ENCODE data around the gene ZNF507. TPM values are rescaled to one million over a fixed set of nuclear protein-coding genes. Genes with fewer than 3 reads are reported as not detected.
A peak's percentile ranks its signal among the peaks of the same experiment; 100 is the strongest.

The ZNF507 gene
- total RNA-seq, result 10 to 100 TPM; 13.9 to 19.5 (median 16.0) TPM
- 3.6 TPM for polyA plus RNA-seq
- long read RNA-seq, donor 1, full-length matches to known transcripts, result 5 of 11 reads
- long read RNA-seq, donor 1, partial matches to known transcripts, result 1 of 11 reads
- long read RNA-seq, donor 1, other reads (novel, unspliced or antisense), result 5 of 11 reads
- long read RNA-seq, donor 2, result 0 reads
- long read RNA-seq, donor 3, full-length matches to known transcripts, result 8 of 14 reads
- long read RNA-seq, donor 3, partial matches to known transcripts, result 1 of 14 reads
- long read RNA-seq, donor 3, other reads (novel, unspliced or antisense), result 5 of 14 reads
- long read RNA-seq, donor 4, full-length matches to known transcripts, result 7 of 10 reads
- long read RNA-seq, donor 4, partial matches to known transcripts, result 0 of 10 reads
- long read RNA-seq, donor 4, other reads (novel, unspliced or antisense), result 3 of 10 reads

DNA sequence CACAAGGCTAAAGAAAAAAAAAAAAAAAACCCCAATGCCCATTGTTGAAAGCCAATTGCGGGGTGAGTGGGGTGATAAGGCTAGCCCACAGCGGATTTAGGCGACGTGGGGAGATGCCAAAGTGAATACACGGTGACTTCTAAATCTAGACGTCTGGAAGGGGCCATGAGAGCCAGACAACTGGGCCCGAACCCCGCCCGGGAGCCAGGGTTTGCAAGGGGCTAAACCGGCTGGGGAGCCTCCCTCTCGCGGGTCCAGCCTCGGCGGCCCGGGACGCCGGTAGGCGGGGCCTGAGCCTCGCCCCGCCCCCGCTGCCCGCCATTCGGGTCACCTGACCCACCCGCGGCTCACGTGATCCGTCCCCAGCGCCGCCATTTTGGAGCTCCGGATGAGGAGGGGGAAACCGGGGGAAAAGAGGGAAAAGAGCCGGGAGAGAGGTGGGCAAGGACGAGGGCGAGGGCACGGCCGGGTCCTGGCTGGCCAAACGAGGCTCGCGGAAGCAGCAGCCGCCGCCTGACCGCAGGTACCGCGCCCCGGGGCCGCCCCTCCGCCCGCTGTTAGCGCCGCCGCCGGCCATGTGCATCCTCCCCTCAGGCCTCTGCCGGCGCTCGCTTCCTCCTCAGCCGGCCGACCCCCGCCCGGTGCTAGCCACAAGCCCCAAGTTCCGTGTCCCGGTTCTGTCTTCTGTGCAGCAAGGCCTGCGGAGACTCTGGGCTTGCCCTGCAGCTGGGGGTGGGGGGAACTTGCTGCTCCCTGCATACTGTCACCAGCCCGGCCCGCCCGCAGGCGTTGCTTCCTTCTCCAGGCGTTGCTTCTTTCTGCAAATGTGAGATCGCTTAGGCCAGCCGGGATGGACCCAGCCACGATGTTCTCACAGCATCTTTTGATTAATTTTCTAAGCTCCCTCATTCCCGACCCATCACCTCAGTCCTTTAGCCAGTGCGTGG lies at the start of gene ZNF507:
TSS of gene ZNF507 (plus strand) at position 350 of the 947 bp plus-strand sequence. CDS start 7,221 bp downstream, outside the sequence.
- peak within 1 kb of the TSS; percentile 92 for H3K4me3 ChIP-seq (ENCODE audit: low read length)
- ATAC-seq (peak; percentile 98 to 99), DNase-seq (peak; percentile 86 to 95 (median 93))
- 3% methylated on average over 72 of the region's 72 CpGs for WGBS
- H3K9me3 ChIP-seq (ENCODE audit: control insufficient read depth, low read length), result no peaks in the 10 kb centered on the region
- intact Hi-C loops (cut with DNase I), result loop anchor here in 1 of 4 donors (10.0 kb wide), 1 partner anchor 229 kb away; no protein-coding TSS in a partner anchor
- H3K27ac ChIP-seq (ENCODE audit: low read length), result peak within 1 kb of the TSS; percentile 79
- peaks cover 4% of the 10 kb centered on the region for H3K4me1 ChIP-seq (ENCODE audit: control insufficient read depth, insufficient read depth, low read length)
- H3K27me3 ChIP-seq (ENCODE audit: control insufficient read depth, insufficient read depth), result no peaks in the 10 kb centered on the region

- no peaks in the 10 kb centered on the region for H3K9me3 ChIP-seq (ENCODE audit: control insufficient read depth, low read length)
- no peaks in the 10 kb centered on the region for H3K4me1 ChIP-seq (ENCODE audit: control insufficient read depth, insufficient read depth, low read length)
- no peak overlapping the region for H3K4me3 ChIP-seq (ENCODE audit: low read length)
- no peak overlapping the region for H3K27ac ChIP-seq (ENCODE audit: low read length)
- intact Hi-C loops (cut with DNase I), result no loop called here
- no peaks in the 10 kb centered on the region for H3K27me3 ChIP-seq (ENCODE audit: control insufficient read depth, insufficient read depth)
- 95% methylated on average over 1 of the region's 1 CpG for WGBS
- ATAC-seq, result no peak
- no peak for DNase-seq
Observed at GRCh38 chr19:32296694-32297093, 48.7 kb upstream of the ZNF507 start.

GRCh38 chr19:32302778-32303177 lies 42.6 kb upstream of the ZNF507 start:
- no peaks in the 10 kb centered on the region for H3K4me1 ChIP-seq (ENCODE audit: control insufficient read depth, insufficient read depth, low read length)
- ATAC-seq (no peak), DNase-seq (no peak)
- H3K4me3 ChIP-seq (ENCODE audit: low read length), result no peak overlapping the region
- intact Hi-C loops (cut with DNase I), result no loop called here
- H3K9me3 ChIP-seq (ENCODE audit: control insufficient read depth, low read length), result peaks cover 2% of the 10 kb centered on the region
- no peaks in the 10 kb centered on the region for H3K27me3 ChIP-seq (ENCODE audit: control insufficient read depth, insufficient read depth)
- H3K27ac ChIP-seq (ENCODE audit: low read length), result no peak overlapping the region

- intact Hi-C loops (cut with DNase I), result no loop called here
- peaks cover 2% of the 10 kb centered on the region for H3K9me3 ChIP-seq (ENCODE audit: control insufficient read depth, low read length)
- H3K4me3 ChIP-seq (ENCODE audit: low read length), result no peak overlapping the region
- ATAC-seq, result no peak
- no peak for DNase-seq
- 85% methylated on average over 1 of the region's 1 CpG for WGBS
- H3K4me1 ChIP-seq (ENCODE audit: control insufficient read depth, insufficient read depth, low read length), result no peaks in the 10 kb centered on the region
- no peak overlapping the region for H3K27ac ChIP-seq (ENCODE audit: low read length)
- no peaks in the 10 kb centered on the region for H3K27me3 ChIP-seq (ENCODE audit: control insufficient read depth, insufficient read depth)
Observed at GRCh38 chr19:32303193-32303592, 42.2 kb upstream of the ZNF507 start.

GRCh38 chr19:32307591-32307990 lies 37.8 kb upstream of the ZNF507 start:
- Histone ChIP-seq H3K27me3 (ENCODE audit: control insufficient read depth, insufficient read depth) (no peaks in the 10 kb centered on the region), H3K9me3 (ENCODE audit: control insufficient read depth, low read length) (peaks cover 2% of the 10 kb centered on the region), H3K27ac (ENCODE audit: low read length) (no peak overlapping the region), H3K4me3 (ENCODE audit: low read length) (no peak overlapping the region), H3K4me1 (ENCODE audit: control insufficient read depth, insufficient read depth, low read length) (no peaks in the 10 kb centered on the region)
- DNase-seq, result no peak
- intact Hi-C loops (cut with DNase I), result no loop called here
- no peak for ATAC-seq
- WGBS, result 84% methylated on average over 5 of the region's 5 CpGs

DNA sequence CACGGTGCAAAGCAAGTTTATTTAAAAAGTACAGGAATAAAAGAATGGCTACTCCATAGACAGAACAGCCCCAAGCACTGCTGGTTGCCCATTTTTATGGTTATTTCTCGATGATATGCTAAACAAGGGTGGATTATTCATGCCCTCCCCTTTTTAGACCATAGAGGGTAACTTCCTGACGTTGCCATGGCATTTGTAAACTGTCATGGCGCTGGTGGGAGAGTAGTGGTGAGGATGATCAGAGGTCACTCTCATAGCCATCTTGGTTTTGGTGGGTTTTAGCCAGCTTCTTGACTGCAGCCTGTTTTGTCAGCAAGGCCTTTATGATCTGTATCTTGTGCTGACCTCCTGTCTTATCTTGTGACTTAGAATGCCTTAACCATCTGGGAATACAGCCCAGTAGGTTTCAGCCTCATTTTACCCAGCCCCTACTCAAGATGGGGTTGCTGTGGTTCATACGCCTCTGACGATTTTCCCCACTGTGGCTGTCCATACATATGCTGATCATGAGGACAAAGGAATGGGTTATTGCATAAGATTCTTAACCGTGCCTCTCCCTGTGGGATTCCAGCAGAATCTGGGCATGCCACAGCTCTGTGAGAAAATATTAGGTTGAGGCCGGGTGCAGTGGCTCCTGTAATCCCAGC lies 36.9 kb upstream of the ZNF507 start:
- H3K27me3 ChIP-seq (ENCODE audit: control insufficient read depth, insufficient read depth), result no peaks in the 10 kb centered on the region
- H3K4me3 ChIP-seq (ENCODE audit: low read length), result no peak overlapping the region
- ATAC-seq, result no peak
- H3K4me1 ChIP-seq (ENCODE audit: control insufficient read depth, insufficient read depth, low read length), result no peaks in the 10 kb centered on the region
- peaks cover 2% of the 10 kb centered on the region for H3K9me3 ChIP-seq (ENCODE audit: control insufficient read depth, low read length)
- WGBS, result 63% methylated on average over 8 of the region's 8 CpGs
- intact Hi-C loops (cut with DNase I), result no loop called here
- H3K27ac ChIP-seq (ENCODE audit: low read length), result no peak overlapping the region
- DNase-seq, result no peak

GRCh38 chr19:32309711-32310390 lies 35.6 kb upstream of the ZNF507 start:
- 64% methylated on average over 29 of the region's 29 CpGs for WGBS
- Histone ChIP-seq H3K9me3 (ENCODE audit: control insufficient read depth, low read length) (no peaks in the 10 kb centered on the region), H3K27ac (ENCODE audit: low read length) (no peak overlapping the region), H3K27me3 (ENCODE audit: control insufficient read depth, insufficient read depth) (no peaks in the 10 kb centered on the region), H3K4me3 (ENCODE audit: low read length) (no peak overlapping the region), H3K4me1 (ENCODE audit: control insufficient read depth, insufficient read depth, low read length) (no peaks in the 10 kb centered on the region)
- ATAC-seq (no peak), DNase-seq (peak in 2 of 3 donors; percentile 25 to 71)
- intact Hi-C loops (cut with DNase I), result no loop called here

- H3K4me1 ChIP-seq (ENCODE audit: control insufficient read depth, insufficient read depth, low read length), result no peaks in the 10 kb centered on the region
- H3K4me3 ChIP-seq (ENCODE audit: low read length), result no peak overlapping the region
- no peaks in the 10 kb centered on the region for H3K27me3 ChIP-seq (ENCODE audit: control insufficient read depth, insufficient read depth)
- 86% methylated on average over 10 of the region's 10 CpGs for WGBS
- no peak overlapping the region for H3K27ac ChIP-seq (ENCODE audit: low read length)
- ATAC-seq (no peak), DNase-seq (no peak)
- no peaks in the 10 kb centered on the region for H3K9me3 ChIP-seq (ENCODE audit: control insufficient read depth, low read length)
- intact Hi-C loops (cut with DNase I), result no loop called here
Observed at GRCh38 chr19:32311371-32311770, 34.0 kb upstream of the ZNF507 start.

- Histone ChIP-seq H3K4me1 (ENCODE audit: control insufficient read depth, insufficient read depth, low read length) (no peaks in the 10 kb centered on the region), H3K9me3 (ENCODE audit: control insufficient read depth, low read length) (no peaks in the 10 kb centered on the region), H3K27me3 (ENCODE audit: control insufficient read depth, insufficient read depth) (no peaks in the 10 kb centered on the region), H3K27ac (ENCODE audit: low read length) (no peak overlapping the region), H3K4me3 (ENCODE audit: low read length) (no peak overlapping the region)
- WGBS, result 35% methylated on average over 6 of the region's 6 CpGs
- ATAC-seq (peak in 1 of 2 donors; percentile 35), DNase-seq (no peak)
- intact Hi-C loops (cut with DNase I), result no loop called here
Observed at GRCh38 chr19:32313569-32314265, 31.7 kb upstream of the ZNF507 start.

GRCh38 chr19:32316034-32316433 lies 29.4 kb upstream of the ZNF507 start:
- Histone ChIP-seq H3K4me3 (ENCODE audit: low read length) (no peak overlapping the region), H3K4me1 (ENCODE audit: control insufficient read depth, insufficient read depth, low read length) (no peaks in the 10 kb centered on the region), H3K27ac (ENCODE audit: low read length) (no peak overlapping the region), H3K9me3 (ENCODE audit: control insufficient read depth, low read length) (no peaks in the 10 kb centered on the region), H3K27me3 (ENCODE audit: control insufficient read depth, insufficient read depth) (no peaks in the 10 kb centered on the region)
- intact Hi-C loops (cut with DNase I), result no loop called here
- no peak for ATAC-seq
- no peak for DNase-seq
- whole genome bisulfite sequencing, result 73% methylated on average over 6 of the region's 6 CpGs

Data from right cardiac atrium (tissue), 5 donors.